GM21619 (cell line): ENCODE results near the gene PCCA.
"Not testable (repeated sequence)": the region's sequence is repeated elsewhere in the genome, so short reads cannot be mapped to it uniquely, and the experiment has no call there.

Source experiments
- ATAC-seq: cut with Tn5 transposase; IDR thresholded peaks from one replicate; pipeline ENCODE4 v1.9.1; 2021; ENCODE audit not compliant: unreplicated experiment

PCCA gene

DNA sequence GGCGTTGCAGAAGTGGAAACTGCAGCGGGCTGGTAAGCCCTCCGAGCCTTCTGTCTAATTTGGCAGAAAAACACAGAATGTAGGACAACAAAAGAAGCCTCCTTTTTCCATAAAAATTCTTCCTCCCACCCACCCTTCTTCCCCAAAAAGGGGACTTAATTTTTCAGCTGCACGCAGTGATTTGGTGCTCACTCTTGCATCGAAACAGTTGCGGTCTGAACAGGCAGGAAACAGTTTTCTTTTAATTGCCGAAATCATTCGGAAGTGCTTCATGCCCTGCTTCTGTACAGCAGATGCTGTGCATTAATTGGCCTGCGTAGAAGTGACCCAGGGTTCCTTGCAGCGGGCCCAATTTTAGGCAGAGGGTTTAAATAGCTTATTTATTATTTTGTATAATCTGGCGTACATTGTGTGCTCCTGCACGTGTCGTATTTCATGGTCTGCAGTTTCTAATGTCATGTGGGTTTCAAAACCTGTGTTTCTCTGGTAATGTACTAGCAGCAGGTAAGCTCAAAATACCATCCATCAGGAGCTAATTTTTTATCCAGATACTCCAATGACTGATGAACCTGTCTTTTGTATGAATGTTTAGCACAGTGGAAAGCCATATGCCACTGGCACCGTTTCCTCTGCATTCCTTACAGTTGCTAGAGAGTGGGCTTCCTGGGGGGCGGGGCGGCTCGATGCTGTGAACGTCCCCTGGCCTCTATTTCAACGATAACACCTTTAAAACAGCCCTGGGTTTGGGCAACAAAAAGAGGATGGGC lies 433.1 kb downstream of the PCCA start:
- no peak for ATAC-seq

DNA sequence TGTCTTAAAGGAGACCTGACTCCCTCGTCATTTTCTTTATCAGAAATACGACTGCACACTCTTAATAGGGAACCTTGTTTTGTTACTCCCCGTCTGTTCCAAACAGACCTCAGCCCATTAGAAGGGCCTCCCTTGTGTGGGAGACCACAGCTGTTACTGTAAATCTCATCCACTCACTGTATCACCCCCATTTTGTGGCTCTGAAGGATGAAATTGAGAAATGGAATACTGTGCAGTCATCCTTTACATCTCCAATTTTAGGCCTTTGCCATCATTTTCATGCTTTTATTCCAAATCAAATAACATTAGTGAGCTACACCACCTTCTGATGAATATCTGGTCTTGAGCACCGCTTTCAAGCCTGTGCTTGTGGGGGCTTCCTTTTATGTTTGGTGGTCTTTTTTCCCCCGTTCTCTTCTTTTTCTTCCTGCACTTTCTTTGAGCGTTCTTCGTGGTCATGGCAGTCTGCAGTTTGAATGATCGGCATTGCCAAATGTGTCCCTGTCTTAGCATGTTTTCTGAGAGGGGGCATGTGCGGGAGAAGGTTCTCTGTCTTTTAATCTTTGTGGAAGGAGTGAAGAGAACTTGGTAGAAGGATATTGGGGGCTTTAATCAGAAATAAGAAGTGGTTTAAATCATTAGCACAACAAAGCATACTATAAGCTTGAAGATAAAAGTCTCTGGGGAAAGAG lies 433.9 kb downstream of the PCCA start:
- ATAC-seq: no peak

DNA sequence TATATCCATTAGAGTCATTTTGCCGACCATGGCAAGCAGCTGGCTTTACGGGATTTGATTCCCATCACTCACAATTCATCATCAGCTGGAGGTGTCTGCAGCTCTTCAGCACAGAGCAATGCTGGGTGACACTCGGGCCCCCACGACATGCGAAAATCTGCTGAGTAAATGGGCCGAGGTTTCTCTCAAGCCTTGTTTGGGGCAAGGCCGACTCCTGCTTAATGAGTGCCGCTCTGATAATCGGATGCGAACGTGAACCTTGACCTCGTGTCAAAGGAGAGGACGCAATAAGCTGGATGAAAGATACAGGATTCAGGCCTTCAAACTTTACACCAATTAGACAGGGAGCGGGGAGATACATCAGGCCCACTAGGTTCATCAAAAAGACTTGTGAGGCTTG lies 434.5 kb downstream of the PCCA start:
- ATAC-seq: no peak

DNA sequence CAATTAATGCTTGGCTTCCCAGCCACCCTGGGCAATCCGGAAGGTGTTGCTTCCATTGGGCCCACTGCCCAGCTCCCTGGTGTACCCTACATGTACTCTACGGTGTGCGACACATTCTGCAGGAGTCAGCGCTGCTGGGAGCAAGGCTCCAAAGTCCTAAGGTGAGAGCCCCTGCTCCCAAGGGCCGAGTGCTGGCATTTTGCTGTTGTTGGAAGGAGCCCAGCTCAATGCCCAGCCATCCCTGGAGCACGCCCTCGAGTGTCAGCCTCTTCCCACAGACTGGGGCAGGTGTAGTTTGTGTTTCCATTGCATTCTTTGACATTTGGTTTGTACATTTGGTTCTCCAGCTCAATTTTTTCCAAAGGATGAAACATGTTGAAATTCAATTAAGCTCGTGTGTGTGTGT lies 435.1 kb downstream of the PCCA start:
- ATAC-seq: no peak

DNA sequence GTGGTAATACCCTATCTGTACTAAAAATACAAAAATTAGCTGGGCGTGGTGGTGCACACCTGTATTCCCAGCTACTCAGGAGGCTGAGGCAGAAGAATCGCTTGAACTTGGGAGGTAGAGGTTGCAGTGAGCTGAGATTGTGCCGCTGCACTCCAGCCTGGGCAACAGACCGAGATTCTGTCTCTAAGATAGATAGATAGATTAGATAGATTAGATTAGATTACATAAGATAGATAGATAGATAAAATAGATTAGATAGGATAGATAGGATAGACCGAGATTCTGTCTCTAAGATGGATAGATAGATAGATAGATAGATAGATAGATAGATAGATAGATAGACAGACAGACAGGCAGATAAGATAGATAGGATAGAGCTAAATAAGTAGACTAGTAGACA lies 435.8 kb downstream of the PCCA start:
- ATAC-seq: not testable (repeated sequence)

DNA sequence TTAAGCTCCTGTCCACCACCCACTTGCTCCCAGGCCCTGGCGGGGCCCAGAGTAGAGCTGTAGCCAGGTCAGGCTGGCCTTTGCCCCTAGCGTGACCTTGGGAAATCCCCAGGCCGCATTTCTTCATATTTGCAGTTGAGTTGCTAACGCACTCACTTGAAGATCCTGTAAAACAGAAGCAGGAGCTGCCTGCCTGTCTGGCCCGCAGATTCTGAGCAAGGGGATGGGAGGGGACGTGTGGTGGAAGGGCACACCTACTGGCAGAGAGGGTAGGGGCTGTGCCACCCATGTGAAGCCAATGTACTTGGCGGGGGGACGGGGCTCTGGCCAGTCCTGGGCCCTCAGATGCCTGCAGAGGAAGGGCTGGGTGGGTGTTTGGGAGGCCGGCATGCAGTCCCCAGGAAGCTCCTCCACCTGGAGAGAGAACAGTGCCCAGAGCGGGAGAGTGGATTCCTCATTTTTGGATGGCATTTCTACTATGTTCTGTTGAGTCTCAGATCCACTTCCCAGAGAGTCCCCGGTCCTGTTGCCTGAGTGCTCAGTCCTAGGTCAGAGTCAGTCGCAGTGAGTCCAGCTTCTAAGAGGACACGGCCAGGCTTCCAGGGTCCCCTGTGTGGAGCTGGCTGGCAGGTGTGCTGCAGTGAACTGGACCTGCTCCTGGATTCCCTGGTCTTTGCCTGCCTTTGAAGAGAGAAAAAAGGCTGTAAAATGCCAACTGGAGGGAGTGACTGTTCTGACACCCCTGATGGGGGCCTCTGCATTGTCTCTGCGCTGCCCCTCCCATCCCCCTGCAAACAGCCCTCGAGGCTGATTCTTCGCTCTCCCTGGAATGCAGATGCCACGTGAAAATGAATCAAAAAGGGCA lies 436.8 kb downstream of the PCCA start:
- no peak for ATAC-seq

DNA sequence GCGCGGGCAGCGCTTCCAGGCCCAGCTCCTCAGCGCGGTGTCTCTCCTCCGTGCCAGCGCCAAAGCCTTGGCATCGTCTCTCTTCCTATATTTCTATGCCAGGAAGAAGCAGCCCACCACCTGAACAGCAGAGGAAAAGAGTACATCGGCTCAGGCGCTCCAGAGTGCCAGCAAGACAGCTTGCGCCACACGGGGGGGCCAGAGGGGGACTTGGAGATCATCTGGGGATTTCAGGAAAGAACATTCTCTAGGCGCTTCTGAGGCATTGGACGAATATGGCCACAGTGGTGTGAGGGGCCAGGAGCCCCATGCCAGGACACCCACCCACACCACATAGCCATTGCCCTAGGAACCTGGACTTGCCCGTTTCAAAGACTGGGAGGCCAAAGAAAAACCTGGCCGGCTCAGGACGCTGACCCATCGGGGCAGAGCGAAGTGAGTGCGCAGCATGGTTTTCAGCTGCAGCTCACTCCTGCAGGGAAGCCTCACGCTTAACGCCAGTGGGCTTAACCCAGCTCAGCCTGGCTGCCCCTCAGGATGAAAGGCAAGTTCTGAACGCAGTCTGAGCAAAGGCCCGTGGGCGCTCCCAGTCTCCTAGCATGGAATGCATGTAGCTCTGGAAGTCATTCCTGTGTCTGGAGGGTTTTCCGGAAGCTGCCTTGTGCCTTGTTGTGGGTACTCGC lies 437.6 kb downstream of the PCCA start:
- no peak for ATAC-seq

DNA sequence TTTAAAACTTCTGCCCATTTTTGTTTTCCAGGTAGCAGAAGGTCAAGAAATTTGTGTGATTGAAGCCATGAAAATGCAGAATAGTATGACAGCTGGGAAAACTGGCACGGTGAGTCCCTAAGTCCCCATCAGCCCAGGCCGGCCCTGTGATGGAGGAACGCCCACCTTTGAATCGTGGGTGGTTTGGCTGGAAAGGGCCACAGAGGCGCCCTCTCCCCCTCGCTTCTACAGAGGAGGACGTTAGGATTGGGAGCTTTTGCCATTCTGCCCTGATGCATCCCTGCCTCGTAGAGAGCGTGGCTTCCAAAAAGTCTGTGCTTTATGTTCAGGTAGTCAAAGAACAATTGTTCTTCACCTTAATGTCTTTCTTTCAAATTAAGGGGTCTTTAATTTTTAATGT lies 438.8 kb downstream of the PCCA start:
- no peak for ATAC-seq

DNA sequence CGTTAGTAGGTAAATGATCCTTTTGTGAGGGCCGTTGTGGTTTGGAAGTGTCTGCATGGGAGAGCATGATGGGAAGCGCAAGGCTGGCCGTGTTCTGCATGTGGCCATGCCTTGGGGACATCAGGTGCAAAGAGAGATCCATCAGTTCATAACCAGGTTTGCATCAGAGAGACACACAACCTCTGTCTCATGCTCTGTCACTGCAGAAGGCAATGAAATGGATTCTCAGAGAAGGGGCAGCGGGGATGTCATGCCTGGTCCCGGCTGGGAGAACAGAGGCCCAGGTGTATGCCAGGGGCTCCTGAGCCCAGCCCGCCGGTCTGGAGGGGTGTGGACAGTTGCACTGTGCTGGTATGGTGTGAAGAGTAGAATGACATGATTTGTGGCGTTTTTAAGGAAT lies 439.5 kb downstream of the PCCA start:
- no peak for ATAC-seq

DNA sequence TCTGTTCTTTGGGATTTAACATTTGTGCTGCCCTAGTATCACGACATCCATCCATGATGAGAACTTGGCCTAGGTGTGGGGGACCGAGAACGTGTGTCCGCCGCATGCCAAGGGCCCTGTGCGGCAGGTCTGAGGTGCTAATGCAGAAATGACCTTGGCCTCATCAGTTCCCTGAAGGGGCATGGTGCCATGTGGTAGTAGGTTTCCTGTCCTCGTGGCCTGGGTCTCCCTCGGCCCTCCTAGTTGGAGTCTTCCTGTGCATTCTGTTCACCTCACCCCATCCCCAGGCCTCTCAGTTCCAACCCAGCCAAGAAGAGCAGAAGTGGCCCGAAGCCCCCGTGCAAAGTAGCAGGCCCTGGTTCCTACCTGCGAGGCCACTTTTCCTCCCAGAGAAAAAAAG lies 439.9 kb downstream of the PCCA start:
- no peak for ATAC-seq

DNA sequence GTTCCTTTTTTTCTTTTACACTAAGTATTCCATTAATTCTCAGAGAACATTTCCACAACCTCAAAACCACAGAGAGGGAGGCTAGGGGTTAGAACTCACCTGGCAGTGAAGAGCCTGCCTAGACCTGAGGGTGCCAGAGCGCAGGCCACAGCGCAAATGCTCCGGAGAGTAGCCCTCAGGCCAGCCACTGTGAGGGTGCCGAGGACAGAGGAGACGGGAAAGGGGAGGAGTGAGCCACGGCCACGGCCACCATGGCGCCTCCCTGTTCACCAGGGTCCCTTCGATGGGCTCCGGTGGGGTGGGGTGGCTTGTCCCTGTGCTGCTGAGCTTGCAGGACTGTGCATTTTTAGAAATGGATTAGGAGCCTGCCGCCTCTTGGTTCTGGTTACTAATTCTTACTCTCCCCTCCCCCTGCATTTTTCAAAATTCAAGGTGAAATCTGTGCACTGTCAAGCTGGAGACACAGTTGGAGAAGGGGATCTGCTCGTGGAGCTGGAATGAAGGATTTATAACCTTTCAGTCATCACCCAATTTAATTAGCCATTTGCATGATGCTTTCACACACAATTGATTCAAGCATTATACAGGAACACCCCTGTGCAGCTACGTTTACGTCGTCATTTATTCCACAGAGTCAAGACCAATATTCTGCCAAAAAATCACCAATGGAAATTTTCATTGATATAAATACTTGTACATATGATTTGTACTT lies 440.9 kb downstream of the PCCA start:
- no peak for ATAC-seq

DNA sequence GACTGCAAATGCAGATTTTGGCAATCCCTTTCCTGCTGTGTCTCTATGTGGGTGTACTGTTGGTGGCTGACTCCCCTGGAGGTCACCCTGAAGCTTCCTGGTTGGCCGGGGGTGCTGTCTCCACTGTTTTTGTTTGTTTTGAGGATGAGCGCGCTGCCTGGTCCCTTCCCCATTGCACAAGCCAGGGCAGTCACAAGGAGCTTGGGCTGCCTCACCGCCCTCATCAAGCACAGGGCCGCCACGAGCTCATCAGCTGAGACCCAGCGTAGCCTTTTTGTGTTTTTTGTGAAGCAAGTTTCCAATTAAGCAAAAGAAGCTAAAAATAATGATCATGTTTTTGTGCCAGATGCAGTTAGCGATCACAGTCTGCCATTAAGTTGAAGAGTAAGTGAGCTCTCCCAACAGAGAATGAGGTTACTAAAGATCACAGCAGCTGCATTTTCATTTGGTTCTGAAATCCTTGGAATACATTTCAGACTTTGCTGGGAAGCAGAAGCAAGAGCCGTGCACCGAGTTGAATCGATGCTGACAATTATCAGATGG lies 441.8 kb downstream of the PCCA start:
- no peak for ATAC-seq

DNA sequence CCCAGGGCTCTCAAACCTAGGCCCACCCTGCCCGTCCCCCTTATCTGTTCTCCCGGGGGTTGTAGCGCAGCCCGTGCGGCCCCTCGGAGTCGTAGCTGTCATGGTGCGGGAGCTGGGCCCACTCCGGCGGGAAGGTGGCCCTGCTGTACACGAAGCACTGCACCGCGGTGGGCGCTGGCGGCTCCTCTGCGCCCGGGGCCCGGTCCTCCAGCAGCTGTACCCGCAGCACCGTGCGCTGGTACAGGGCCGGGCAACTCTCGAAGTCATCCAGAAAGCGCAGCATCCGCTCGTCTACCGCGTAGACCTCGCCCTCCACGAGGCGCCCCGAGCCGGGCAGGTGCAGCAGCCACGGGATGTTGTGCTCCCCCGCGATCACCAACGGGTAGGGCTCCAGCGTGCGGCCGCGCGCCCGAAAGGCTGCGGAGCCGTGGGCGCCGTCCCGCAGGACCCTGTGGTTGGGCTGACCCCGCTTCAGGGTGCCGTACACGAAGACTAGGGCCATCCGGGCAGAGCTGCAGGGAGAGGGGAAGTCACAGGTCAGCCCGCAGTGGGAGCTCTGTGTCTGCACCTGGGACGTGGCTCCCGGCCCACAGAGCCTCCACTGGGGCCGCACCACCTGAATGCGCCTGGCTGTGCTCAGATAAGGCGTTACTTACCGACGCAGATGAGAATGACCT lies 443.3 kb downstream of the PCCA start:
- no peak for ATAC-seq

DNA sequence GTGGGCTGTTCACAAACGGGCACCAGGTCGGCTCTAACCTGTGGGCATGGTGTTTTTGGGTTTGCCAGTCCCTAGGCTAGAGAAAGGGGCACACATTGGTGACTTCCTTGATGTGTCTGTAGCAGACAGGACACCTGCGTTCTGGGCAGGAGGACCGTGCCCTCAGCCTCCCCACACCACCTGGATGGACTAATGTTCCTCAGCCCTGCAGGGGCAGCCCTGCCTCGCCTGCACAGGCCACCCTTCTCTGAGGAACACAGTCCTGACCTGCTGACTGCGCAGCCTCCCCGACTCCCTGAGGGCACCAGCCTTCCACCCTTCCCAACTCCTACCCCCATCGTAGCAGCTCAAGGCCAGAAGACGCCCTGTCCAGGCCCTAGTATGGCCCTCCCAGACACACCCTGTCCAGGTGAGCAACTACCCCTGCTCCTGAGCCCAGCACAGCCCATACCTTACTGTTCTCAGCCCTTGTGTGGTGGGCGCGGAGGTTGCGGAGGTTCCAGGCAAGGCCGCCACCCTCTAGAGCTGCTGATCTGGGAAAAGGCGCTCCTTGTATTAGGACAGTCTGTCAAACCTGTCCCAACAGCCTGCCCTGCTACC lies 444.0 kb downstream of the PCCA start:
- ATAC-seq: no peak

DNA sequence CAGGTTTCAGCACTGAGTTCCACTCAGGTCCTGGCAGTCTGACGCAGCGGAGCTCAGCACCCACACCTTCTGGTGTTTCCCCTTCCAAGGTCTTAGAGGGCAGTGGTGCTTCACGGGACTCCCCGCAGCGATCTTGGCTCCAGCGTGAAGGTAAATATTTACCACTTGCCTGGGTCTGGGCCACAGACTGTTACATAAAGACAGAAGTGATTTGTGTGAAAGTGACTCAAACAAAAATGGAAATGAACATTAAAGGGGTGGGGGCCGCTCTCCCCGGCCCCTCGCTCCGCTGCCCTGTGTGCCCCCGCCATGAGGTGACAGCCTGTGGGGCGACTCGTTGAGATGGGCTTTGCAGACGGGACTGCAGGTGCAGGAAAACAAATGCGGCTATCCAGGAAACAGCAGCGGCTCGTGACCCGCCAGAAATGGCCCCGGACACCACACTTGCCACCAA lies 444.7 kb downstream of the PCCA start:
- ATAC-seq: peak; percentile 53

DNA sequence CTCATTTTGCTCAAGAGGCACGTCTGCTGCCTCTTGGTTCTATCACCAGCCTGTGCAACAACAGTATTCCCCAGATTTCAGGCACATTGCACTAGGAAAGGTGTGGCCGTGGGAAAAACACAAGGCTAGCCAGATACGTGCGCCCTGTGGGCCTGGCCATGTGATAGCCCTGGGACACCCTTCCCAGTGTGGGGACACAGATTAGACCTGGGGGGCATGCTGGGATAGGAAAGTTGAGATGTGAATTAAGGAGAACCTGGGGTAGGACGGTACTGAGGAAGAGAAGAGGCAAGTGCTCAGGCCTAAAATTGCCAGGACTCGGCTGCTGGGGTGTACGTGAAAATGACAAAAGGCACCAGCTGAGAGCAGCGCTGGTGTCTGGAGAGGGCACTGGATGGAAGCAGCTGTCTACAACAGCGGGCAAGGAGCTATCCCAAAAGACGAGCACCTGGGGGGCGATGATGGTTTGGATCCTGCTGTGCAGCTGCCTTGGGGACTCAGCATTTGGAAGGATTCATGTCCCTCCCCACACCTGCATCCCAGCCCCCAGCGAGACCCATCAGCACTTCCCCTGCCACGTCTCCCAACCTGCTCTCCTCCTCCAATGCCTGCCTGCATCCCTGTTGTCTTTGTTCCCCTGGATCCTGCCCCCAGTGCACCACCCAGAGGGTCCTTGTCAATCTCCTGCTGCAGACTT lies 445.4 kb downstream of the PCCA start:
- no peak for ATAC-seq

DNA sequence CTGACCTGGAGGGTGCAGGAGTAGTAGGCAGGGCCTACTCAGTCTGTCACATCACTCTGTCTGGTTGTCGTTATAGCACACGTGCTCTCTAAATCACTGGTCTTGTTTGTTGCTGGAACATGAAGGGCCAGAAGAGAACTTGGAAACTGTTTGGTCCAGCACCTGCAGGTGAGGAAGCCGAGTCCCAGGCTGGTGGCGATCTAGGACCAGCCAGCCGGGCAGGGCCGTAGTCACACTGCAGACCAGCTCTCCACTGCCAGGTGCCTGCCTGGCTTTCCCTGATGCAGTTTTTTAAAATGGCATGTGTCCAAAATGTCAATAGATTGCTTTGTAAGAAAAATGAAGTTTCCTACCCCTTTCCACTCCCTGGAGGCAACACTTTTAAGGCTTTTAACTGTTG lies 446.0 kb downstream of the PCCA start:
- ATAC-seq: no peak

DNA sequence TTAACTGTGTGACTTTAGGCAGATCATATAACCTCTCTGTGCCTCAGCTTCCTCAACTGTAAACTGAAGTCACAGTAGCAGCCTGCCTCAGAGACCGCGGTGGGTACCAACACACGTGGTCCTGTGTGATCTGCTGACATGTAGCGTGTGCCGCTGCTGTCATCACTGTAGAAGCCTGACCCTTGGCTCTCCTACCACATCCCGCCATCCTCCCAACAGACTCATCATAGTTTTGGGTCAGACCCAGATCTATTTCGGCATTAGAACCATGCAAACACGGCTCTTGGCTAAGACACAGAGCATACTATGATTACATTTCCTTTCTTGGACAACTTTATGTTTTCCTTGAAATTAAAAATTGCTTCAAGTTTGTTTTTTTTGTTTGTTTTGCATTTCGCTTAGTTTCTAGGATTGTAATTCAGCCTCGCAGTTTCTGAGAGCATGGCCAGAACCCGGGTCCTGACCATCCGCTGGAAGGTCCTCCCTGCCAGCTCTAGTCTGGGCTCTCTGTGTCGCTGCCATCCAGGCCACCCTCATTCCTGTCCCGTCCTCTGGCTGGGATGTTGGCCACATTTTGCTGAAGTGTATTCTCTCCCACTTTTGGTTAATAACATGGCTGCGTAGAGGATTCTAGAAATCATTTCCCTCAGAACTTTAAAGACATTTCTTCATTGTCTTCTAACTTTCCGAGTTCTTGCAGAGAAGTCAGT lies 446.7 kb downstream of the PCCA start:
- no peak for ATAC-seq
